Measurements from ENCODE around the gene PAK3. TPM values are rescaled to one million over a fixed set of nuclear protein-coding genes. Genes with fewer than 3 reads are reported as not detected.

The PAK3 gene
- total RNA-seq, 4 donors from 2014 or later: 0.27 to 0.80 (median 0.77) TPM

GRCh38 chrX:111123125-111123524, 27.1 kb downstream of the PAK3 start:
- Histone ChIP-seq H3K4me3 (no peak overlapping the region), H3K27me3 (no peaks in the 10 kb centered on the region), H3K9me3 (no peaks in the 10 kb centered on the region), H3K36me3 (no peaks in the 10 kb centered on the region), H3K4me1 (no peaks in the 10 kb centered on the region), H3K27ac (no peak overlapping the region)
- TF ChIP-seq POLR2AphosphoS5 (IDR thresholded peaks at IDR 0.05) (no peak), EP300 (IDR thresholded peaks at IDR 0.05; ENCODE audit: low read depth) (no peak), CTCF (IDR thresholded peaks at IDR 0.05) (no peak), POLR2A (IDR thresholded peaks at IDR 0.05) (no peak)
- DNase-seq: no peak
- intact Hi-C loops (cut with DNase I; ENCODE audit: low total_unique reads): no loop called here
- WGBS, 2 donors (ENCODE audit: low coverage in 1 of 2): 40 to 79% methylated on average over 4 to 6 of the region's 6 CpGs
- in situ Hi-C loops (cut with MboI; ENCODE audit: low pct_ligation_motif_present in 1 of 4, low pct_unique_long_range_greater_than_20kb in 1 of 4, low sequenced_read_pairs in 3 of 4): no loop called here

- Histone ChIP-seq H3K4me1 (no peaks in the 10 kb centered on the region), H3K9me3 (no peaks in the 10 kb centered on the region), H3K27ac (no peak overlapping the region), H3K36me3 (no peaks in the 10 kb centered on the region), H3K4me3 (no peak overlapping the region), H3K27me3 (no peaks in the 10 kb centered on the region)
- 44 to 67% methylated on average over 1 to 2 of the region's 2 CpGs for WGBS, 2 donors (ENCODE audit: low coverage in 1 of 2)
- intact Hi-C loops (cut with DNase I; ENCODE audit: low total_unique reads) (no loop called here), in situ Hi-C loops (cut with MboI; ENCODE audit: low pct_ligation_motif_present in 1 of 4, low pct_unique_long_range_greater_than_20kb in 1 of 4, low sequenced_read_pairs in 3 of 4) (no loop called here)
- no peak for TF ChIP-seq POLR2AphosphoS5 (IDR thresholded peaks at IDR 0.05)
- no peak for DNase-seq
Observed at GRCh38 chrX:111123606-111124179, 27.7 kb downstream of the PAK3 start.

GRCh38 chrX:111124418-111124817, 28.4 kb downstream of the PAK3 start:
- Histone ChIP-seq H3K27me3 (no peaks in the 10 kb centered on the region), H3K27ac (no peak overlapping the region), H3K36me3 (no peaks in the 10 kb centered on the region), H3K4me3 (no peak overlapping the region), H3K9me3 (no peaks in the 10 kb centered on the region), H3K4me1 (no peaks in the 10 kb centered on the region)
- no peak for DNase-seq
- in situ Hi-C loops (cut with MboI; ENCODE audit: low pct_ligation_motif_present in 1 of 4, low pct_unique_long_range_greater_than_20kb in 1 of 4, low sequenced_read_pairs in 3 of 4) (no loop called here), intact Hi-C loops (cut with DNase I; ENCODE audit: low total_unique reads) (no loop called here)
- TF ChIP-seq CTCF (IDR thresholded peaks at IDR 0.05): no peak
- no peak for TF ChIP-seq EP300 (IDR thresholded peaks at IDR 0.05; ENCODE audit: low read depth)
- no peak for TF ChIP-seq POLR2A (IDR thresholded peaks at IDR 0.05)
- TF ChIP-seq POLR2AphosphoS5 (IDR thresholded peaks at IDR 0.05): no peak
- 83% methylated on average over 2 of the region's 2 CpGs; no CpG with 5 or more reads in 1 of the 2 donors for WGBS, 2 donors (ENCODE audit: low coverage in 1 of 2)

- TF ChIP-seq CTCF (IDR thresholded peaks at IDR 0.05) (no peak), EP300 (IDR thresholded peaks at IDR 0.05; ENCODE audit: low read depth) (no peak), POLR2AphosphoS5 (IDR thresholded peaks at IDR 0.05) (no peak), POLR2A (IDR thresholded peaks at IDR 0.05) (no peak)
- no peaks in the 10 kb centered on the region for H3K9me3 ChIP-seq
- H3K36me3 ChIP-seq: no peaks in the 10 kb centered on the region
- H3K27ac ChIP-seq: no peak overlapping the region
- no peaks in the 10 kb centered on the region for H3K4me1 ChIP-seq
- no peak overlapping the region for H3K4me3 ChIP-seq
- no peak for DNase-seq
- no peaks in the 10 kb centered on the region for H3K27me3 ChIP-seq
- in situ Hi-C loops (cut with MboI; ENCODE audit: low pct_ligation_motif_present in 1 of 4, low pct_unique_long_range_greater_than_20kb in 1 of 4, low sequenced_read_pairs in 3 of 4): no loop called here
- intact Hi-C loops (cut with DNase I; ENCODE audit: low total_unique reads): no loop called here
Observed at GRCh38 chrX:111127038-111127437, 31.0 kb downstream of the PAK3 start.

- Histone ChIP-seq H3K27ac (no peak overlapping the region), H3K36me3 (no peaks in the 10 kb centered on the region), H3K4me1 (no peaks in the 10 kb centered on the region), H3K4me3 (no peak overlapping the region), H3K27me3 (no peaks in the 10 kb centered on the region), H3K9me3 (no peaks in the 10 kb centered on the region)
- 81% methylated on average over 1 of the region's 1 CpG; no CpG with 5 or more reads in 1 of the 2 donors for WGBS, 2 donors (ENCODE audit: low coverage in 1 of 2)
- no peak for DNase-seq
- TF ChIP-seq POLR2AphosphoS5 (IDR thresholded peaks at IDR 0.05) (no peak), POLR2A (IDR thresholded peaks at IDR 0.05) (no peak), CTCF (IDR thresholded peaks at IDR 0.05) (no peak), EP300 (IDR thresholded peaks at IDR 0.05; ENCODE audit: low read depth) (no peak)
- in situ Hi-C loops (cut with MboI; ENCODE audit: low pct_ligation_motif_present in 1 of 4, low pct_unique_long_range_greater_than_20kb in 1 of 4, low sequenced_read_pairs in 3 of 4) (no loop called here), intact Hi-C loops (cut with DNase I; ENCODE audit: low total_unique reads) (no loop called here)
Observed at GRCh38 chrX:111129921-111130320, 33.9 kb downstream of the PAK3 start.
